ENCODE data around the gene PPP6R1. TPM values are rescaled to one million over a fixed set of nuclear protein-coding genes. Genes with fewer than 3 reads are reported as not detected.
A peak's percentile ranks its signal among the peaks of the same experiment; 100 is the strongest.
"Not testable (repeated sequence)": the region's sequence is repeated elsewhere in the genome, so short reads cannot be mapped to it uniquely, and the experiment has no call there.

The PPP6R1 gene
- total RNA-seq, 1 donor from 2014 or later = 30.4 TPM

- Histone ChIP-seq H3K4me1 (peaks cover 9% of the 10 kb centered on the region), H3K36me3 (no peaks in the 10 kb centered on the region), H3K27ac (no peak overlapping the region), H3K27me3 (no peaks in the 10 kb centered on the region), H3K9me3 (no peaks in the 10 kb centered on the region), H3K4me3 (peak overlapping the region in 1 of 2 donors; percentile 8)
- intact Hi-C loops (cut with DNase I) = no loop called here
- TF ChIP-seq POLR2AphosphoS5 (IDR thresholded peaks at IDR 0.05; ENCODE audit: insufficient read depth in 1 of 2, low read depth in 1 of 2) (peak in 1 of 2 donors; percentile 72), CTCF (IDR thresholded peaks at IDR 0.05) (no peak)
- DNase-seq (ENCODE audit: extremely low spot score in 2 of 2) = no peak
Measured at GRCh38 chr19:55206664-55207500, 51.9 kb downstream of the PPP6R1 start.

GRCh38 chr19:55202199-55202598 is 56.6 kb downstream of the PPP6R1 start:
- not testable (repeated sequence) for H3K36me3 ChIP-seq

GRCh38 chr19:55199620-55200204 is 59.1 kb downstream of the PPP6R1 start:
- intact Hi-C loops (cut with DNase I) = no loop called here
- Histone ChIP-seq H3K27ac (no peak overlapping the region), H3K9me3 (no peaks in the 10 kb centered on the region), H3K4me1 (no peaks in the 10 kb centered on the region), H3K4me3 (no peak overlapping the region), H3K27me3 (no peaks in the 10 kb centered on the region), H3K36me3 (no peaks in the 10 kb centered on the region)
- TF ChIP-seq POLR2AphosphoS5 (IDR thresholded peaks at IDR 0.05; ENCODE audit: insufficient read depth in 1 of 2, low read depth in 1 of 2) = no peak
- no peak for TF ChIP-seq CTCF (IDR thresholded peaks at IDR 0.05)
- no peak for TF ChIP-seq POLR2A (IDR thresholded peaks at IDR 0.05)
- no peak for DNase-seq (ENCODE audit: extremely low spot score in 2 of 2)

More at GRCh38 chr19:55202199-55202598, 56.6 kb downstream of the PPP6R1 start:
- H3K9me3 ChIP-seq; H3K4me3 ChIP-seq; intact Hi-C loops (cut with DNase I); H3K27me3 ChIP-seq; H3K4me1 ChIP-seq; DNase-seq (ENCODE audit: extremely low spot score in 2 of 2); H3K27ac ChIP-seq: not testable (repeated sequence)

- Histone ChIP-seq H3K4me1 (no peaks in the 10 kb centered on the region), H3K27ac (no peak overlapping the region), H3K4me3 (no peak overlapping the region), H3K9me3 (no peaks in the 10 kb centered on the region), H3K27me3 (no peaks in the 10 kb centered on the region), H3K36me3 (no peaks in the 10 kb centered on the region)
- intact Hi-C loops (cut with DNase I) = no loop called here
- TF ChIP-seq POLR2AphosphoS5 (IDR thresholded peaks at IDR 0.05; ENCODE audit: insufficient read depth in 1 of 2, low read depth in 1 of 2) = no peak
- TF ChIP-seq CTCF (IDR thresholded peaks at IDR 0.05) = no peak
- TF ChIP-seq POLR2A (IDR thresholded peaks at IDR 0.05) = no peak
- DNase-seq (ENCODE audit: extremely low spot score in 2 of 2) = no peak
Measured at GRCh38 chr19:55198651-55199050, 60.2 kb downstream of the PPP6R1 start.

- TF ChIP-seq CTCF (IDR thresholded peaks at IDR 0.05) (no peak), POLR2A (IDR thresholded peaks at IDR 0.05) (no peak), POLR2AphosphoS5 (IDR thresholded peaks at IDR 0.05; ENCODE audit: insufficient read depth in 1 of 2, low read depth in 1 of 2) (no peak)
- Histone ChIP-seq H3K4me3 (no peak overlapping the region), H3K27ac (no peak overlapping the region), H3K27me3 (no peaks in the 10 kb centered on the region), H3K36me3 (no peaks in the 10 kb centered on the region), H3K4me1 (no peaks in the 10 kb centered on the region), H3K9me3 (no peaks in the 10 kb centered on the region)
- intact Hi-C loops (cut with DNase I) = no loop called here
- DNase-seq (ENCODE audit: extremely low spot score in 2 of 2) = no peak
Measured at GRCh38 chr19:55197528-55197927, 61.3 kb downstream of the PPP6R1 start.

Measured in vagina (tissue), 2 donors.